NB4 (cell line): Measurements from ENCODE around the gene NFKBIE.
A peak's percentile ranks its signal among the peaks of the same experiment; 100 is the strongest.

Experiments used
- CTCF ChIP-seq: IDR thresholded peaks from one replicate; pipeline ENCODE4 v1.5.1; 2012; ENCODE audit warnings: low read depth, low read length
- MAX ChIP-seq: IDR thresholded peaks from 2 replicates; pipeline ENCODE4 v1.6.1; 2011; ENCODE audit warnings: low read depth, low read length

- TF ChIP-seq MAX = 0 out of 2 replicates have a peak, but pooled peaks have one; percentile 9
- TF ChIP-seq CTCF = no peak
Observed at GRCh38 chr6:44263354-44264100, 1.8 kb downstream of the NFKBIE start.
